GM19351 (cell line): ENCODE data around the gene ANO4.
"Not testable (repeated sequence)": the region's sequence is repeated elsewhere in the genome, so short reads cannot be mapped to it uniquely, and the experiment has no call there.

Experiments
- ATAC-seq: cut with Tn5 transposase; IDR thresholded peaks from one replicate; pipeline ENCODE4 v1.9.1; 2021; ENCODE audit warnings: mild to moderate bottlenecking, moderate library complexity; ENCODE audit not compliant: unreplicated experiment

The ANO4 gene

DNA sequence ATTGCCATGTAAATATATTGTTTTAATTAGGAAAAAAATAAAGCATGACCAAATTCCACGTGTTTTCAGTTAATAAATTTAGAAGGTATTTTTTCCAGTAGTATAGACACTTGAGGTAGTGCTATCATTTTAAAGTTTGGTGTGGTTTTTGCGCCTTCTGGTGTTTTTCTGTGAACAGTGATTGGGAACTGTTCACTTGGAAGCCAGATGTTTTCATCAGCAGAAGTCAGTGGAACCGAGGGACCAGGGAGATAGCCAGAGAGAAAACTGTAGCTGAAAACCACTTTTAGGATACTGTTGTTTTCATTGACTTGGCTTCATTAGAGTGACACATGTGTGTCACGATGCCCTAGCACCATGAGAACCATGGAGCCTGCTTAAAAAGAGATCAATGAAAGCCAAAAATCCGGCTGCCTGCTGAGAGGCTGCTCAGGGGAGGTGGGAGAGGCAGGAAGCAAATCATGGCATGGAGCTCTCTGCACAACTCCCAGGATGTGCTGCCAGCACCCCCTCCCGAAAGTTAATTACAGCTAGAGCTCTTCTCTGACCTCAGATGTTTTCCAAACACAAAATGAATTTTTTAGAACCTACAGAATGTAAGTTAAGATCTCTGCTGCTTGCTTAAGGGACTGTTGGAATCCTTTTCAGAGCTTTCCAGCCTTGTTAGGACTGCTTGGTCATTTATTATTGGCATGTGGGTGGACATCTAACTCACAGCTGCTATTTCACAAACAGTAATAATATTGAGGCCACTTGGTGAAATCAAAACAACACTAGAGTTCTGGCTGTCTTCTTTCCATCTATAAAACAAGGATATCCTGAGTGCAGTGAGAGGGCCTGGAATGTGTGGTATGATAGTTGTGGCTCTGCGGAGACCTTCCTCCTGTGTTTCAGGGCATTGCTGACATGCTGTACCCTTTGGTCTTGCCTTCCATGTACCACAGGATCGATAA, 192.3 kb downstream of the ANO4 start:
- no peak for ATAC-seq

DNA sequence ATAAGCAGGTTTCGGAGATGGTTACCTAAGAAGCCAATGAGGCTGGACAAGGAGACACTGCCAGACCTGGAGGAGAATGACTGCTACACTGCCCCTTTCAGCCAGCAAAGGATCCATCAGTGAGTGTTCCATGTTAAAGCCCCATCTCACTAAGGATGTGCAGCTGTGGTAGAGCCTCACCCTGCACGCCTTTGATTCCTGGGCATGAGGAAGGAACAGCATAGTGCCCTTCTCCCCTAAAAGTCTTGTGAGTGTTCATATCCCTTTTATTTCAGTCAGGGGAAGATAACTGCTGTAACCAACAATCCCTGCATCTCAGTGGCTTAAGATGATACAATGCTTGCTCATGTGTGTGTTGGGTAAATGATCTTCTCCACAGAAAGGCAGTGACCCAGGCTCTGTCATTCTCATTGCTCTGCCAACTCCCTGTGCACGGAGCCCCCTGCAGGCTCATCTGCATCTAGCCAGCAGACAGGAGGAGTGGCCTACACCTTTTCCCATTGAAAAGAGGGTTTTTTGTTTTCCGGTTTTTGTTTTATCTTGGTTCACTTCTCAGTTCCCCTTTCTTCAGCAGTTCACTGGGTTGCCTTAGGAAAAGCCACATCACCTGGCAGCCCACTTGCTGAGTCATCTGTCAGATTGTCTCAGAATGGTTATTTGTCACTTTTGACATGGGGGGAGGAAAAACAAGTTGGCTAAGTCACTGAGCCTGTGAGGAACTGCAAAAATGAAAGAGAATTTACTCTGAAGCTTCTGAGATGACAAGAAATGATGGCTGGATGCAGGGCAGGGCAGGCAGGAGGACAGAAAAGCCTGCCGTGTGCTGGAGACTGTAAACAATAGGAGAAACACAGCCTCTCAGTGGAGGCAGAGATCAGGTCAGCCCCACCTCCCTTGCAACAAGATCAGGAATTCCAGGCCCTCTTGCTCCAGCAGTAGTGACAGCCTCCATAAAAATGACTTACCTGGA, 193.3 kb downstream of the ANO4 start:
- ATAC-seq, result peak; percentile 93

DNA sequence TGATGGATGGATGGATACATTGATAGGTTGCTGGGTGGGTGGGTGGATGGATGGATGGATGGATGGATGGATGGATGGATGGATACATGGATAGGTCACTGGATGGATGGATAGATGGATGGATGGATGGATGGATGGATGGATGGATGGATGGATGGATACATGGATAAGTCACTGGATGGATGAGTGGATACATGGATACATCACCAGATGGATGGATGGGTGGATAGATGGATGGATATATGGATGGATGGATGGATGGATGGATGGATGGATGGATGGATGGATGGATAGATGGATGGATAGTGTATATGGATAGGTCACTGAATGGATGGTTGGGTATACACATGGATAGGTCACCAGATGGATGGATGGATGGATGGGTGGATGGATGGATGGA, 194.9 kb downstream of the ANO4 start:
- not testable (repeated sequence) for ATAC-seq

DNA sequence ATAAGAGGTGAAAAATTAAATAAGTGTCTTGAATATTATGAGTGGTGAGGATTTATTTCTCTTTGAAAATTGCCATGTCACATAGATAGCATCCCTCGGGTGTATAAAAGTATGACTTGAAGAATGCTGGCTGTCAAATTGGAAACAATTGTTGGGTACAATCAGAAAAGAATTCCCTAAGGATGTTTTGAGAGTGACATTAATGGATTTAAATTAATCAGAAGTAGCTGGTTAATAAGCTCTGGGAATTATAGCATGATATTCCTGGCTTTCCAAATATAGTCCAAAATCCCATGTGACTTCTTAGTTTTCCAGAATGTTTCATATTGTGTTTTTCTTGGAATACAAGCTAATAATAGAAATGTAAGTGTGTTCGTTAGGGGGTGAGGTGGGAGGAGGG, 196.5 kb downstream of the ANO4 start:
- no peak for ATAC-seq

DNA sequence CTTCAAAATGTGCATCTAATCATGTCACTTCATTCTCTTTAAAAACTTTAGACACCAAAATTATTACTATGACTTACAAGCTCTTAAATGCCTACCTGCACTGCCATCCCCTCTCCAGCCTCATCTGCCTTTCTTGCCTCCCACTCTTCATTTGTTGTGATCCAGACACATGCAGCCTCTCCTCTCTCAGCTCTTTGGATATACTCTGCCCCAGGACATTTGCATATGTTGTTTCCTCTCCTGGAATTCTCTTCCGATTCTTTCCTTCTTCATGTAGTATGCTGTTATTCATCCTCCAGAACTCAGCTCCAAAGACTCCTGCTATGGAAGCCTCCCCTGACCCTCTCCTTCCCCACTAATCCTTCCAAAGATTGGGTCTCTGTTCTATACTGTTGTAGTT, 197.6 kb downstream of the ANO4 start:
- ATAC-seq, result no peak

DNA sequence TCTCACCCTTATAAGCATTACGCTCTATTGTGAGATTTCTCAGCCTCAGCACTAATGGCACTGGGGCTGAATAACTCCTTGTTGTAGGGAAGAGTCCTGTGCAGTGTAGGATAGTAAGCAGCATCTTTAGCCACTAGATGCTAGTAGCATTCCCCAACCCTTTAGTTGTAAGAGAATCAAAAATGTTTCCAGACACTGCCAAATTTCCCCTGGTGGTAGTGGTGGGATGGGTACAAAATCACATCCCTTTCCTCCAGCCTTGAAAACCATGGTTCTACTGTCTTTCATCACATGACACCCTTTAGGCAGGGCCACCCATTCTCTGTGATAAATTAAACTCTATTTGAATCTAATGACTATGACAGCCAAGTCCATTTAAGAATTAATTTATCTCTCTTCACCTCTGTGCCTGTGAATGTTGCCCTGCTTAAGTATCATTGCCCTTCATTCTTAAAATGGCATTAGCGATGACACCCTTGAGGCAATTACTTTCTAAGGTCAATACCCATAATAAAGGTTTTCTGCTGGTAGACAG, 199.4 kb downstream of the ANO4 start:
- no peak for ATAC-seq

DNA sequence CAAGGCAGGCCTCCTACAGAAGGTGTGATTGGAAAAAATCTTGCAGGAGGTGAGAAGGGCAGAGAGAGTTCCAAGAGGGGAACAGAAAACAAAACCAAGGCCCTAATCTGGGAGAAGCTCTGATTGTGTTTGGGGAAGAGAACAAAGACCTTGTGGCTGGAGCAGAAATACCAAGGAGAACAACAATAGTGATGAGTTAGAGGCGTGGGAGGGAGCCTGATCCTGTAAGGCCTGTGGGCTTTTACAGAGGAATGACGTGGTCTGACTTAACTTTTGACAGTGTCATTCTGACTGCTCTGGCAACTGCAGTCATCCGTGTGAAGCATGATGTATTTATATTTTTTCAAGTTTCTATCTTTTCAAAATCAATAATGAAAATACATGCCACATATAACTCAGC, 200.6 kb downstream of the ANO4 start:
- peak; percentile 76 for ATAC-seq

DNA sequence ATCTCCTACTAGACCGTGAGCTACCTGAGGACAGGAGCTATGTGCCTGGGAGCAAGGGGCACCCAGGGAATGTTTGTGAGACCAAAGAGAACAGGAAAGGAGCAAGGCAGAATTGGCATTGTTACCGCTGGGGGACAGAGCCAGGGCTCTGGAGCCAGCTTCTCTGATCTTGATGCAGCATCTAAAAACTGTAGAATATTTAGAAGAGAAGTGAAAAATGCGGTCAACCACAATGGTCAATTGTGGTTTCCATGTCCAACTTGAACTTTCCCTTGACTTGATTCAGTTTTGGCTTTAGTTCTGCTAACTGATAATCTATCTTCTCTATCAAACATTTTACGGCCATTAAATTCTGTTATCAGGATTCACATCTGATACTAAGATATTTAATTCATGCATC, 201.2 kb downstream of the ANO4 start:
- peak; percentile 91 for ATAC-seq

DNA sequence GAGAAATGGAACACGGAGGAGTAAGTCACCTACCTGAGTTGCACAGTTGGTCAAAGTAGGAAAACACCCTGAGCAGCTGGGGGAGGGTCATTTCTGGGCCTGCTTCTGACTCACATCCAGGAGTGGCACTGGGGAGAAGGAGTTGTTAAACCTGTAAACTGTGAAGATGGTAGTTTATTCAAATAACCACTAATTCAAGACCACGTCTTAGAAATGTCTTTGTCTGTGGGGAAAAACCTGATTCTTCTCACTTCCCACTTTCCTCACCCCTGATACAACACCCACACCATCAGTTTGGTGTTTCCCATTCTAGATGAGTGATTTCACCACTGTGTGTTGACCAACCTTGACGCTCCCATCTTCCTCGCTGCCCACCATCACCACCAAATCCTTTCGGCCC, 207.1 kb downstream of the ANO4 start:
- peak; percentile 75 for ATAC-seq

DNA sequence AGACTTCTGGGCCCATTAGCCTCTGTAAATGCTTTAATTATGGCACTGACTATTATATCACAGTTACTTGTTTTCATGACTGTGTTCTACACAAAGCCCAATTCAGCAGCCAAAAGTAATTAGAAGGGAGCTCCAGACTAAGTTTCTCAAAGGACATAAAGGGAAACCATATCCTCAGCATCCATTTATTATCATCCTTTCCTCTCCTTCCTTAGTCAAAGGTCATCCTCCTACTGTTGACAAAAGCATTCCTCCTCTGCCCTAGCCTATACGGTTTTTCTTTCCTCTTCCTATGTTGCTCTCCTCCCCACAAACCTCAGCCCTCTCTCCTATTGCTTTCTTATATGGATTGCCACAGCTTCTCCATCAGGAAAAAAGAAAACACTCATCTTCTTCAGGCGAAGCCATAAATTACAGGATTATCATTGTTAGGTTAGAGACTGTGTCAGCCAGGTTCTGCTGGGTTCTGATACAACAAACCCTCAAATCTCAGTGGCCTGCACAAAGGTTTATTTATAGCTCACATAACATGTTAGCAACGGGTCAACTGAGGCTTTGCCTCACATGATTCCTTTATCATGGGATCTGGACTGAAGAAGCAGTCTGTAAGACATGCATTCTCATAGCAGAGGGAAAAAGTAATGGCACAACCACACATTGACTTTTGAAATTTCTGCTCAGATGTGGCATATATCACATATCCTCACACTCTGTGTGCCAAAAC, 208.3 kb downstream of the ANO4 start:
- no peak for ATAC-seq

DNA sequence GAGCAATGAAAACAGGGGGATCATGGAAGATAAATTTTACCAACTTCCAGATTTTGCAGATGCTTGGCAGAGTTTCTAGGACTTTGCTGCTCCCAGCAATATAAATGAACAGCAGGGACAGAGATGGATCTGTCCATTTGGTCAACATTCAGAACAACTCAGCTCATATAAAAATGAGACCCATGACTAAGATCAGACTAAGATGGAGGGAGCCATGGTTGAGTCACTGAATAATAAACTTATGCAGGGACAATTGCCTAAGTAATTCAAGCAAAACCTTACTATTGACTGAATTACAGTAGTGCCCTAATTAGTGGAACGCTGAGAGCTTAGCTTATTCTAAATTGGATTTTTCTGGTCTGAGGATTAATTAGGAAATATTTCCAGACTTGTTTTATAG, 210.3 kb downstream of the ANO4 start:
- ATAC-seq, result no peak

DNA sequence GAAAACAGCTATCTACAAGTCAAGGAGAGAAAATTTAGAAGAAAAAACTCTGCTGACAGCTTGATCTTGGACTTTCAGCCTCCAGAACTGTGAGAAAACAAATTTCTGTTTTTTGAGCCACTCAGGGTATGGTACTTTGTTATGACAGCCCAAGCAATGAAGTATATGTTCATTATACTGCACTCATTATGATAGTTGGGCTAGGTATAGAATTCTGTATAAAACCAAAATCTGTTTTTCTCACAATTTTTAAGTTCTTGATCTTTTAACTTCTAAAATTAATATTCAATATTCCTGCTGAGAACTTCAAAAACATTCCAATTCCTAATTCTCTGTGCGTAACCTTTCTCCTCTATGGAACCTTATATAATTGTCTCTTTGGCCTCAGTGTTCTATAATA, 214.7 kb downstream of the ANO4 start:
- no peak for ATAC-seq

DNA sequence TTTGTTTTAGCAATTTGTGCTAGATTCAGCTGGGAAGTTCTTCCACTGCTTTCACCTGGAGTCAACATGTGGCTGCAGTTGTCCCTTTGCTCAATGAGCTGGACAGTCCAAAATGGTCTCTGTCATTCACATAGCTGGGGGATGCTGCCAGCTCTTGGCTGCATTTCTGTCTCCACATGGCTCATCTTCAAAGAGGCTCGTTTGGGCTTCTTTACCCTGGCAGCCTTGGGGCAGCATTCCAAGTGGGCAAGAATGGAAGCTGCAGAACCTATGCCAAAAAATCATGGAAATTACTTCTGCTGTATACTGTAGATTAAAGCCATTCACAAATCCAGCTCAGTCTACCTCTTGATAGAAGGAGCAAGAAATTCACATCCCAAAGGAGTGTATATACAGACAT, 216.3 kb downstream of the ANO4 start:
- ATAC-seq, result no peak

DNA sequence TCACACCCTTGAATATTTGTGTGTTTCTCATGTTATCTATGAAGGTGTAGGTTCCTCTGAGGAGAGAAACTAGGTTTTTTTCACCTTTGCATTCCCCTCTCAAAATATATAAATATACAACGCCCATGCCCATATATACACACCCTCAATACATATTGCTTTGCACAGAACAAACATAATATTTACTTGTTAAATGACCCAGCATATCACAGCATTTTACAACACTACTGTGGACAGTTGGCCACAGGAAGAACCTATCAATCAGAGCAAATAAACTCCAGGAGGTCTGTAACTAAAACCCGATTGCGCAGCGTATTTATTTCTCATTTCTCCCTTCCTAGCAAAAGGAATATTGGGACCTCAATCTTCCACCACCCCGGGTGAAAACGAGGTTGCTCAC, 219.4 kb downstream of the ANO4 start:
- no peak for ATAC-seq

DNA sequence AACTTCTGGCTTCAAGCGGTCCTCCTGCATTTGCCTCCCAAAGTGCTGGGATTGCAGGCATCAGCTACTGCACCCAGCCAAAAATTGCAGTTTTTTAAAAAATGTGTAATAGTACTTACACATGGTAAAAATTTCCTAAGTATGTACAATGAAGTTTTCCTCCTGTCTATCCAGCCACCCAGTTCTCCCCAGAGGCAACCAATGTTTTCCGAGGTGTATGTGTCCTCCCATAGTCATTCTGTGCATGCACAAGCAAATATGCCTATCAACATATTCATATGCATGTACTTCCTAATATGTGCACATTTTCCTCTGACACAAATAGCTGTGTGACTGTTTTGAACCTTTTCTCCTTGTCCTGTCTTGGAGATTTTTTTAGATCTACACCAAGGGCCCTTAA, 220.5 kb downstream of the ANO4 start:
- ATAC-seq, result no peak

DNA sequence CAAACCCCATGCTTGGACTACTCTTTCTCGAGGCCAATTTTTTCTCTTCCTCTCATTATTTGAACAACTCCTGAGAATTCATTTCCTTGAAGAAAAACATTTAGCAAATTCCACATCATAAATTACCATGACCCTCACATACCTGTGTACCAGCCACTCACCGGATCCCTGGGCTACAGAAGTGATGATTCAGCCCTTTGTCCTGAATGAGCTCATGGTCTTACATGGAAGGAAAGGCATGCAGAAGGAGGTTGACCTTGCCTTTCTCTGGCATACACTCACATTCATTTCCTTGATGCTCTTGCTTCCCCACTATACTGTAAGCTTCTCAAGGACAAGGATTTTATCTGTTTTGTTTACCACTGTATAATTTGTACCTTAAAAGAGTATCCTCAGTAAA, 224.0 kb downstream of the ANO4 start:
- no peak for ATAC-seq

DNA sequence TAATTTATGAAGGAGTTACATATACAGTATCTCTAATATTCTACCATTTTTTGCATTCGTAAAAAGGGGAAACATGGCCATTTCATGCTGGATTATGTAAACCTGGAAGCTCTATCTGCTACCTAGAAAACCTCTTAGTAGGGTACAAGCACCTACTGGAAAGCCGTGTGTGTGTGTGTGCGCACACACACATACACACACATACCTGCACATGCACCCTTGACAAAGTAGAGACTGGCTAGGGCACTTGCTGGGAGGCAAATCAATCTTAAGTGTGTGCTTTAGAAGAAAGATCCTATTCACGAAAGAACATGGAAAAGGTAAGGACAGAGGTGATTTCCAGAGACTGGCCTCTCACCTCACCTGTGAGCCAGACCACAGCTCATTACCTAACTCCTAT, 224.6 kb downstream of the ANO4 start:
- no peak for ATAC-seq

DNA sequence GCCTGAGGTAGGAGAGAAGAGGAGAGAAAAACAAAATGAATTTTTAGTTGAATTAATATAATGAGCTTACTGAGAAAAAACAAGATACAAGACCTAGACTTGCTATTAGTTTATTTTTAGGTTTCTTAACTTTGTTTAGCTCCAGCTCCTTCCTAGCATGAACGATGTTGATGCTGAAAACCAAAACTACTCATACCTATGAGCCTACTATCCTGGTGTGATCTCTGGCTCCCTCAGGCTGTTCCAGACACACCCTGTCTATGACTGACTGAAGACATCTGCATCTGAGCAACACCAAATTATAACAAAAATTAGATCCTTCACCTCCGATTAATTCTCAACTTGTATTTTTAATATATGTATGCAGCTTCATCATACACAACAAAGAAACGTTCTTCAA, 225.1 kb downstream of the ANO4 start:
- no peak for ATAC-seq

DNA sequence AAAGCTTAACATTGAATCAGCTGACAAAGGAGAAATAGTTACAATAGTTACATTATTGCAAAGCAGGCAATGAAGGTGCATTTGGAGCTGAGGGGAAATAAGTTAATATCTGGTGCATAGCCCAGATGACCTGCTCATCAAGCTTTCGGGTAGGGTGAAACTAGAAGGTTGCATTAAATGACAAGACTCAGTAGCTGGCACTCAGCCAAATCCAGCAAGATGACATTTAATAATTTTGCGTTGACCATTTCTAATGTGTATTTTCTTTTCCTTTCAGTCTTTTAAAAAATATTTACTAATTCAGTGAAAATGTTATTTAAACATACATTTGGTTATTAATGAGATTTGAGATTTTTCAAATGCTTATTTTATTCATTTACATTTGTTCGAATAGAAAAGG, 226.9 kb downstream of the ANO4 start:
- ATAC-seq, result no peak

DNA sequence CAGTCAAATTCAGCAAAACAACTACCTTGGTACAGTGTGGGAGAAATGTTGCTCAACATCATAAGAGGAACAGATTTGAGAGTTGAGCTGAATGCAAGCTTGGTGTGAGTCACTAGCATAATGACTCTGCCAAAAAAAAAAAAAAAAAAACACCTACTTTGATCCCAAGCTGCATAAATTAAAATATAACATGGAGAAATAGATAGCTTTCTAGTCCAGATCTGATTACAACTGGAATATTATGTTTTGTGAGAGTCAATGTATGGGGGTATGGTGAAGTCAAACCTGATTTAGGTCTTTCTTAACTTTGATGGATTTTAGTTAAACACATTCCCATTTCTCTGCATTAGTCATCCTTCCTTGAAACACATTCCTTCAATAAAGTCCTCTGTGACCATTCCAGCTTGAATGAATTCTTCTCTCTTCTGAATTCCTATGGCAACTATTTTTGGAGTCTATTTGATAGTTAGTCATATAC, 227.4 kb downstream of the ANO4 start:
- ATAC-seq, result no peak

DNA sequence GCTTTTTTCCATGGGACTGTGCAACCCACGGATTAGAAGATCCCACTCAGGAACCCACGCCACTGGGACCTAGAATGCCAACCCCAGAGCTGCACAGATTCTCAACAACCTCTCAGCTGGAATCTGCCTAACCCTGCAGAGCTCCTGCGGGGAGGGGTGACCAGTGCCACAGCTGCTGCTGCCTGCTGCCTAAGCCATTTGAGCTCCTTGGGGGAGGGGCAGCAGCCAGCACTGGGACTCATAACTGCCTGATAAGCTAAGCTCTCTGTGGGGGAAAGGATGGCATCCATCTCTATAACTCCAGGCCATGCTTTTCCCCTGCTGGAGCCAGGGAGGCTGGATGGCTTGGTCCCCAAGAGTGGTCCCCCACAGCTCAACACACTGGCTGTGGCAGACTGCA, 232.6 kb downstream of the ANO4 start:
- ATAC-seq, result no peak
